Peyer's patch (tissue), 4 donors: ENCODE measurements around the gene NLRP1. TPM values are rescaled to one million over a fixed set of nuclear protein-coding genes. Genes with fewer than 3 reads are reported as not detected.
A peak's percentile ranks its signal among the peaks of the same experiment; 100 is the strongest.

Experiments used
- DNase-seq, 3 donors: peaks; one replicate each; pipeline ENCODE4 v3.0.0-alpha.2; 2017 to 2019
- H3K27ac ChIP-seq, 4 donors: fragments of 200-600 bp; sonication (generic); one replicate each; pipeline ENCODE4 v1.5.1; 2016 to 2019
- H3K27me3 ChIP-seq, 2 donors: fragments of 200-600 bp; sonication (generic); one replicate each; pipeline ENCODE4 v1.5.1; 2019
- H3K36me3 ChIP-seq, 3 donors: fragments of 200-600 bp; sonication (generic); one replicate each; pipeline ENCODE4 v1.5.1; 2016 to 2019
- H3K4me1 ChIP-seq, 4 donors: fragments of 200-600 bp; sonication (generic); one replicate each; pipeline ENCODE4 v1.5.1; 2016 to 2019
- H3K4me3 ChIP-seq, 4 donors: fragments of 200-600 bp; sonication (generic); 1 replicate in 3 of 4; 2 replicates in 1 of 4; pipeline ENCODE4 v1.5.1; 2016 to 2019; ENCODE audit warnings: mild to moderate bottlenecking in 1 of 4
- H3K9me3 ChIP-seq, 4 donors: fragments of 200-600 bp; sonication (generic); one replicate each; pipeline ENCODE4 v1.5.1; 2016 to 2019; ENCODE audit warnings: mild to moderate bottlenecking in 1 of 4
- POLR2A ChIP-seq, 2 donors: fragments of 450-650 bp; IDR thresholded peaks; one replicate each; pipeline ENCODE4 v1.5.1; 2017; ENCODE audit warnings: antibody characterized with exemption in 2 of 2, mild to moderate bottlenecking in 2 of 2, moderate library complexity in 2 of 2
- total RNA-seq, 4 donors: library from RNA; depleted of rRNA; stranded (reverse); fragments of >200 nt; gene quantifications; one replicate each; pipeline ENCODE4 v1.1.0, GENCODE V29; 2016
- TF ChIP-seq, protein P1 (sequence below), 6 experiments: fragments of 450-650 bp in 4 of 6; fragments of 200-600 bp in 2 of 6; sonication (generic) in 1 of 6; IDR thresholded peaks; one replicate each; pipeline ENCODE4 v1.5.1; 2017 to 2019; ENCODE audit warnings: antibody characterized with exemption in 6 of 6, mild to moderate bottlenecking in 3 of 6, moderate library complexity in 1 of 6

NLRP1 gene
- total RNA-seq, 4 donors from 2014 or later = 8.6 to 80.0 (median 18.5) TPM

DNA sequence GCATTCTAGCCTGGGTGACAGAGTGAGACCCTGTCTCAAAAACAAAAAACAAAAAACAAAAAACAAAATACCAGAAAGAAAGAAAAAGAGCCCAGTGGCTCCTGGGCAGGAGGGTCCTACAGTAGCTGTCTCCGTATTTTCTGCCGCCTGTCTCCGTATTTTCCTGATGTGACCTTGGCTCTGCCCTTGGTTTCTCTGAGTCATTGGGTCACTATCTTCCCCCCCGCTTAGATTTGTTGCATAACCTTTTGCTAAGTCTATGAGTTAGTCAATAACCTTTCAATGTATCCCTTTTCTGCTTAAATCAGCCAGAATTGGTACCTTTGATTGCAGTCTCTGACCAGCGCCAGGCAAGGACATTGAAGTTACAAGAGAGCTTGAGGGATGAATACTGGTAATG lies 61.1 kb downstream of the NLRP1 start:
- Histone ChIP-seq H3K4me3 (no peak overlapping the region), H3K27ac (no peak overlapping the region), H3K36me3 (no peaks in the 10 kb centered on the region), H3K9me3 (no peaks in the 10 kb centered on the region), H3K27me3 (no peaks in the 10 kb centered on the region), H3K4me1 (no peaks in the 10 kb centered on the region)
- no peak for DNase-seq
- TF ChIP-seq, protein P1, sequence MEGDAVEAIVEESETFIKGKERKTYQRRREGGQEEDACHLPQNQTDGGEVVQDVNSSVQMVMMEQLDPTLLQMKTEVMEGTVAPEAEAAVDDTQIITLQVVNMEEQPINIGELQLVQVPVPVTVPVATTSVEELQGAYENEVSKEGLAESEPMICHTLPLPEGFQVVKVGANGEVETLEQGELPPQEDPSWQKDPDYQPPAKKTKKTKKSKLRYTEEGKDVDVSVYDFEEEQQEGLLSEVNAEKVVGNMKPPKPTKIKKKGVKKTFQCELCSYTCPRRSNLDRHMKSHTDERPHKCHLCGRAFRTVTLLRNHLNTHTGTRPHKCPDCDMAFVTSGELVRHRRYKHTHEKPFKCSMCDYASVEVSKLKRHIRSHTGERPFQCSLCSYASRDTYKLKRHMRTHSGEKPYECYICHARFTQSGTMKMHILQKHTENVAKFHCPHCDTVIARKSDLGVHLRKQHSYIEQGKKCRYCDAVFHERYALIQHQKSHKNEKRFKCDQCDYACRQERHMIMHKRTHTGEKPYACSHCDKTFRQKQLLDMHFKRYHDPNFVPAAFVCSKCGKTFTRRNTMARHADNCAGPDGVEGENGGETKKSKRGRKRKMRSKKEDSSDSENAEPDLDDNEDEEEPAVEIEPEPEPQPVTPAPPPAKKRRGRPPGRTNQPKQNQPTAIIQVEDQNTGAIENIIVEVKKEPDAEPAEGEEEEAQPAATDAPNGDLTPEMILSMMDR (IDR thresholded peaks at IDR 0.05) = no peak
- no peak for TF ChIP-seq POLR2A (IDR thresholded peaks at IDR 0.05)

DNA sequence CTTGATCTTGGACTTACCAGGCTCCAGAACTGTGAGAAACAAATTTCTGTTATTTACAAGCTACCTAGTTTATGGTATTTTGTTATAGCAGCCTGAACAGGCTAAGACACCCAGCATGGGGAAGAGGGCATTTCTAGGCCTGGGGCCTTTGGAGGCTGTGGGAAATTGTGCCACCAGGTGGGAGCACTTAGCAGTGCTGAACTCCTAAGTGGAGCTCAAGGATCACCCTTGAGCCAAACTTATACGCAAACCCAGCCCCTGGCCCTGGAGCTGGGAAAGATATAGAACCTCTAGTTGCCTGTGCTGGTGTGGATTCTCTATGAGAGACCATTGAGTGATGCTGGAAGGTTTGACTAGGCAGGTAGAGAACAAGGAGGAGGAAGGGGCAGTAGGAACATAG lies 61.8 kb downstream of the NLRP1 start:
- Histone ChIP-seq H3K9me3 (no peaks in the 10 kb centered on the region), H3K36me3 (no peaks in the 10 kb centered on the region), H3K4me3 (no peak overlapping the region), H3K4me1 (no peaks in the 10 kb centered on the region), H3K27ac (no peak overlapping the region), H3K27me3 (no peaks in the 10 kb centered on the region)
- TF ChIP-seq, protein P1 (IDR thresholded peaks at IDR 0.05) = no peak
- TF ChIP-seq POLR2A (IDR thresholded peaks at IDR 0.05) = no peak
- DNase-seq = no peak

DNA sequence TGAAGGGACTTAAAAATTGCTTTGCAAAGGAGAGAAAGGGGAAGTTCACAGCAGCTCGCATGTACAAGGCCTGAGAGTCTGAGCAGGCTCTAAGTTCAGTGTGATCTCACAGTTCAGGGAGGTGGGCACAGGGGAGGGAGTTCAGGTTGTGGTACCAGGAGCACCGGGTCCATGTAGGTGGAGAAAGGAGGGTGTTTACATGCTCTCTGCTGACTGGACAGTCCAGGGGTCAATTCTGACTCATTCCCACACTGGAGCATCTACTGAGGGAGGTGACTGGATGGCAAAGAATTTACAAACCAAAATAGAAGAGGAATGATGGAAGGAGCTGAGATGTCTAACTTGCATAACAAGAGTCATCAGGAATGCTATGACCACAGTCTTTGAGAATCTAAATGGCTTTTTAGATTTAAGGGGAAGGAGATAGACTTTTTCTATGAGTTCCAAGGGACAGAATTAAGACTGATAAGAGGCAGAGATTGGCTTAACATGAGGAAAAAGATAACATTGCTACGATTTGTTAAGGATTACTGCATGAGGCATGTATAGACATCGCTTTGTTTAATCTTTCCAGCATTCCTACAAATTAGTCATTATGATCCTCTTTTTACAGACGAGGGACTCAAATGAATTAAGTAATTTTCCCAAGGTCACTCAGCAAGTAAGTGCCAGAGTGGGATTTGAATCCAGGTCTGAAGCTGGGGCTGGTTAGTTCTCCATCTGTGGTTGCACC lies 68.1 kb downstream of the NLRP1 start:
- Histone ChIP-seq H3K9me3 (no peaks in the 10 kb centered on the region), H3K4me1 (no peaks in the 10 kb centered on the region), H3K27ac (peak overlapping the region in 1 of 4 donors; percentile 39), H3K4me3 (no peak overlapping the region), H3K36me3 (no peaks in the 10 kb centered on the region), H3K27me3 (no peaks in the 10 kb centered on the region)
- no peak for DNase-seq
- TF ChIP-seq POLR2A (IDR thresholded peaks at IDR 0.05) = no peak
- TF ChIP-seq, protein P1 (IDR thresholded peaks at IDR 0.05) = no peak

DNA sequence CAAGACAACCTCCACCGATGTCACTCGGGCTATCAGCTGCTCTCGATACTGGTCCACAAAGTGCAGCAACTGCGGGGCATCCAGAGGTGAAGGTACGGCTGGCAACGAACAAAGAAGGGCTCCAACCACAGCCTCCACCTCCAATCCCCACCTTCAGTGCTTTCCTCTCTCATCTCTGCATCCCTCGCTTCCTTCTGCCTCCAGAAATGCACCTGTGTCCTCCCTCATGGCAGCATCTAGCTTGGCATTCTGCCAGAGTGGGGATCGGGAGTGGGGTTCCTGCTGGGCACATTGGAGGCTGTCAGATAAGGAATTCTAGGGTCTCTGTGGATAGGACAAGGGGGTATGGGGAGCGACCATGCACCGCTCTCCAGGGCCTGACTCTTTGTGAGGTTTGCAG lies 69.3 kb downstream of the NLRP1 start:
- no peaks in the 10 kb centered on the region for H3K4me1 ChIP-seq
- TF ChIP-seq, protein P1 (IDR thresholded peaks at IDR 0.05) = no peak
- TF ChIP-seq POLR2A (IDR thresholded peaks at IDR 0.05) = no peak
- H3K27ac ChIP-seq = no peak overlapping the region
- H3K4me3 ChIP-seq = no peak overlapping the region
- H3K9me3 ChIP-seq = no peaks in the 10 kb centered on the region
- no peaks in the 10 kb centered on the region for H3K27me3 ChIP-seq
- no peaks in the 10 kb centered on the region for H3K36me3 ChIP-seq
- no peak for DNase-seq

DNA sequence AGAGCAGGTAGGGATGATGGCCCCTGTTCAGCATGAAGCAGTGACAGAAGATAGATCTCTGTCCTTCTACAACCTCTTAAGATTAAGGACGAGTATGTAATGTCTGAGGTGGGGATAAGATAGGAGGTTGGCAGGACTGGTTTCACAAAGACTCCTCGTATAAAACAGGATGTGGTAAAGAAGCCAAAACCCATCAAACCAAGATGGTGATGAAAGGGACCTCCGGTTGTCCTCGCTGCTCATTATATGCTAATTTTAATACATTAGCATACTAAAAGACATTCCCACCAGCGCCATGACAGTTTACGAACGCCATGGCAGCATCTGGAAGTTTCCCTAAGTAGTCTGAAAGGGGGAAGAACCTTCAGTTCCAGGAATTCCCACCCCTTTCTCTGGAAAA lies 70.7 kb downstream of the NLRP1 start:
- TF ChIP-seq, protein P1 (IDR thresholded peaks at IDR 0.05) = no peak
- no peak for TF ChIP-seq POLR2A (IDR thresholded peaks at IDR 0.05)
- Histone ChIP-seq H3K27ac (no peak overlapping the region), H3K36me3 (no peaks in the 10 kb centered on the region), H3K4me1 (no peaks in the 10 kb centered on the region), H3K4me3 (no peak overlapping the region), H3K9me3 (no peaks in the 10 kb centered on the region), H3K27me3 (no peaks in the 10 kb centered on the region)
- peak in 1 of 3 donors; percentile 9 for DNase-seq
